ENCODE measurements around the gene UBTD2. TPM values are rescaled to one million over a fixed set of nuclear protein-coding genes. Genes with fewer than 3 reads are reported as not detected.

UBTD2 gene
- total RNA-seq, 1 experiment from 2014 or later: 22.7 TPM

DNA sequence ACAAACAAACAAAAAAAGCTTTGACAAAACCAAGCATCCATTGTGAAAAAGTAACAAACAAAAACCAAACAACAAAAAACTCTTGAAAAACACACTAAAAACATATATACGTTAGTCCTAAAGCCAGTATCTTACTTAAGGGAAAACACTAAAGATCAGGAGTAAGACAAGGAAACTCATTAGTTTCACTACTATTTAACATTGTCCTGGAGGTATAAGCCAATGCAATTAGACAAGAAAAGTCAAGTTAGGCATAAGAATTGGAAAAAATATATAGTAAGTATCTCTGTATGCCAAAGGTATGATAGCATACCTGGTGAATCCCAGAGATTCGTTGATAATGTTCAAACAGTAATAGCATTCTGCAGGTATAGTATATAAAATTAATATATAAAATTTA is 21.8 kb upstream of the UBTD2 start:
- Mint-ChIP-seq H3K27ac (no peak overlapping the region), H3K9me3 (peaks cover 13% of the 10 kb centered on the region), H3K36me3 (peaks cover 10% of the 10 kb centered on the region), H3K4me3 (no peak overlapping the region), H3K27me3 (ENCODE audit: low read depth) (peaks cover 5% of the 10 kb centered on the region), H3K4me1 (peaks cover 1% of the 10 kb centered on the region)
- ChIA-PET POLR2A (no interaction called here), CTCF (interaction anchor here (1.4 kb wide), 1 partner anchor 12 kb away, joined by 3 read pairs; no protein-coding TSS in a partner anchor)
- no peak for ATAC-seq
- no peak for TF ChIP-seq FOXJ3 (CRISPR knock-in tag; IDR thresholded peaks at IDR 0.05; ENCODE audit: borderline replicate concordance)
- TF ChIP-seq JUN (CRISPR knock-in tag; IDR thresholded peaks at IDR 0.05): no peak
- no peak for TF ChIP-seq ZSCAN18 (CRISPR knock-in tag; IDR thresholded peaks at IDR 0.05)
- no peak for TF ChIP-seq ZNF396 (CRISPR knock-in tag; IDR thresholded peaks at IDR 0.05; ENCODE audit: borderline replicate concordance)
- no peak for TF ChIP-seq ZMAT4 (CRISPR knock-in tag; IDR thresholded peaks at IDR 0.05)
- TF ChIP-seq AR (CRISPR knock-in tag; IDR thresholded peaks at IDR 0.05): no peak
- TF ChIP-seq STAT6 (CRISPR knock-in tag; conservative IDR thresholded peaks at IDR 0.05; ENCODE audit: low read depth): no peak
- no peak for TF ChIP-seq SP1 (CRISPR knock-in tag; conservative IDR thresholded peaks at IDR 0.05)
- no peak for TF ChIP-seq ERG (CRISPR knock-in tag; IDR thresholded peaks at IDR 0.05)
- TF ChIP-seq ZNF232 (CRISPR knock-in tag; IDR thresholded peaks at IDR 0.05): no peak
- no peak for DNase-seq (ENCODE audit: low spot score)

DNA sequence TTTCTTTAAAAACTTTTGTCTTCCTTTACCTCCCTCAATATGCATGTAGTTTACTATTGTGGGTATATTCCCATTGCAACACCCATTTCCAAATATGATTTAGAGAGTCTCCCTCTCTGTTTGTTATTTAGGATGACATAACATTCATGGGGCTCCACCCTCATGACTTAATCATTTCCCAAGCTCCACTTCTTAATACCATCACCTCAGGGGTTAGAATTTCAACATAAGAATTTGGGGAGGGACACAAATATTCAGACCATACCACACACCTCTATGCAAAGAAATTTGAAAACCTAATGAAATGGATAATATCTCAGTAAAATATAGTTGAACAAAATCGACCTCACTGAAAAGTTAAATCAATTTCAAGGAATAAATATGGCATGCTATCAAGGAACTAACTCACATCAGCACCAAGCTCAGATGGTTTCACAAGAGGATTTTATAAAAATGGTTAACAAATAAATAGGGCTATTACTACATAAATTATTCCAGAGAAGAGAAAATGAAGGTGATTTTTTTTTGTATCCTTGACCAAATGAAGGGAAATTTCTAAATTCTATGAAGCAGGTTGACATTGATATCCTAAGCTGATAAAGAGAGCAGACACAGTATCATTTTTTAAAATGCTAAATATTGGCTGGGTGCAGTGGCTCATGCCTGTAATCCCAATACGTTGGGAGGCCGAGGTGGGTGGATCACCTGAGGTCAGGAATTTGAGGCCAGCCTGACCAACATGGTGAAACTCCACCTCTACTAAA is 20.2 kb upstream of the UBTD2 start:
- ATAC-seq (no peak), DNase-seq (ENCODE audit: low spot score) (no peak)
- peaks cover 10% of the 10 kb centered on the region for H3K36me3 Mint-ChIP-seq
- H3K9me3 Mint-ChIP-seq: peaks cover 13% of the 10 kb centered on the region
- H3K27me3 Mint-ChIP-seq (ENCODE audit: low read depth): peaks cover 5% of the 10 kb centered on the region
- TF ChIP-seq TCF7 (CRISPR knock-in tag; IDR thresholded peaks at IDR 0.05; ENCODE audit: low read depth): no peak
- TF ChIP-seq, protein P1, sequence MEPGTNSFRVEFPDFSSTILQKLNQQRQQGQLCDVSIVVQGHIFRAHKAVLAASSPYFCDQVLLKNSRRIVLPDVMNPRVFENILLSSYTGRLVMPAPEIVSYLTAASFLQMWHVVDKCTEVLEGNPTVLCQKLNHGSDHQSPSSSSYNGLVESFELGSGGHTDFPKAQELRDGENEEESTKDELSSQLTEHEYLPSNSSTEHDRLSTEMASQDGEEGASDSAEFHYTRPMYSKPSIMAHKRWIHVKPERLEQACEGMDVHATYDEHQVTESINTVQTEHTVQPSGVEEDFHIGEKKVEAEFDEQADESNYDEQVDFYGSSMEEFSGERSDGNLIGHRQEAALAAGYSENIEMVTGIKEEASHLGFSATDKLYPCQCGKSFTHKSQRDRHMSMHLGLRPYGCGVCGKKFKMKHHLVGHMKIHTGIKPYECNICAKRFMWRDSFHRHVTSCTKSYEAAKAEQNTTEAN (CRISPR knock-in tag; IDR thresholded peaks at IDR 0.05): no peak
- H3K27ac Mint-ChIP-seq: no peak overlapping the region
- CTCF ChIA-PET: interaction anchor here (0.6 to 2.5 kb wide), 6 partner anchors 10 to 245 kb away, joined by 3 to 10 read pairs (median 5); no protein-coding TSS in a partner anchor
- H3K4me3 Mint-ChIP-seq: no peak overlapping the region
- no peaks in the 10 kb centered on the region; the same call in 1 of the 2 replicates for H3K4me1 Mint-ChIP-seq
- POLR2A ChIA-PET: interaction anchor here (0.7 kb wide), 2 partner anchors 229 to 323 kb away, joined by 7 read pairs; no protein-coding TSS in a partner anchor

Data from WTC11 (cell line).